Testis (tissue), 3 donors: ENCODE results near the gene ALDH1A2. TPM values are rescaled to one million over a fixed set of nuclear protein-coding genes. Genes with fewer than 3 reads are reported as not detected.

Source experiments
- DNase-seq: peaks from one replicate; pipeline ENCODE4 v3.0.0-alpha.2; 2019
- H3K27ac ChIP-seq, 2 donors: fragments of 200-600 bp; sonication (generic); one replicate each; pipeline ENCODE4 v1.5.1; 2019
- H3K27me3 ChIP-seq: fragments of 200-600 bp; sonication (generic); one replicate; pipeline ENCODE4 v1.5.1; 2019
- H3K36me3 ChIP-seq: fragments of 200-600 bp; sonication (generic); one replicate; pipeline ENCODE4 v1.5.1; 2017; ENCODE audit warnings: low read depth; ENCODE audit errors: missing control alignments
- H3K4me1 ChIP-seq: fragments of 200-600 bp; sonication (generic); one replicate; pipeline ENCODE4 v1.5.1; 2019
- H3K4me3 ChIP-seq, 2 donors: fragments of 200-600 bp; sonication (generic); one replicate each; pipeline ENCODE4 v1.5.1; 2017 to 2019
- H3K9me3 ChIP-seq: fragments of 200-600 bp; sonication (generic); one replicate; pipeline ENCODE4 v1.5.1; 2017
- CTCF ChIP-seq, 3 experiments: fragments of 450-650 bp in 2 of 3; fragments of 200-600 bp in 1 of 3; sonication (generic) in 1 of 3; IDR thresholded peaks; one replicate each; pipeline ENCODE4 v1.5.1; 2016 to 2019; ENCODE audit warnings: antibody characterized with exemption in 3 of 3, mild to moderate bottlenecking in 2 of 3, moderate library complexity in 1 of 3
- POLR2A ChIP-seq: fragments of 450-650 bp; IDR thresholded peaks from one replicate; pipeline ENCODE4 v1.6.1; 2017; ENCODE audit warnings: antibody characterized with exemption, mild to moderate bottlenecking, moderate library complexity
- WGBS, 2 donors: methylation state at CpG; one replicate each; pipeline ENCODE4 v1.1.5; 2018; 5-methylcytosine and 5-hydroxymethylcytosine counted together
- intact Hi-C: fragments of 100-400 bp; cut with DNase I; formaldehyde crosslinking; loops from one replicate; pipeline ENCODE4 v1.15.1; 2023; ENCODE audit warnings: low total_unique reads
- polyA plus RNA-seq: library from polyadenylated mRNA; stranded (reverse); fragments of 350-450 nt; fragmentation: Illumina TruSeq; extraction: RNeasy Lipid Tissue Mini Kit (QIAGEN cat#74804); gene quantifications from one replicate; pipeline ENCODE4 v1.2.3, GENCODE V29; 2014; ENCODE audit warnings: low read depth, low replicate concordance; ENCODE audit not compliant: insufficient read depth
- total RNA-seq, 2 donors: library from RNA; depleted of rRNA; stranded (reverse); fragments of >200 nt; gene quantifications; one replicate each; pipeline ENCODE4 v1.2.3, GENCODE V29; 2016

The ALDH1A2 gene
- total and polyA plus RNA-seq, 3 donors from 2014 or later = 71.2 to 210 (median 91.2) TPM

- intact Hi-C loops = no loop called here
- 79 to 81% methylated on average over 2 of the region's 2 CpGs for WGBS, 2 donors
- no peak overlapping the region for H3K27ac ChIP-seq
Observed at GRCh38 chr15:57945616-57946015, 119.9 kb downstream of the ALDH1A2 start.

GRCh38 chr15:57943754-57944420, 121.6 kb downstream of the ALDH1A2 start:
- H3K27ac ChIP-seq = no peak overlapping the region
- intact Hi-C loops = no loop called here
- no peak overlapping the region for H3K4me3 ChIP-seq
- no peaks in the 10 kb centered on the region for H3K27me3 ChIP-seq
- H3K9me3 ChIP-seq = no peaks in the 10 kb centered on the region
- H3K36me3 ChIP-seq = no peaks in the 10 kb centered on the region
- DNase-seq = no peak
- WGBS, 2 donors = 98 to 100% methylated on average over 3 of the region's 3 CpGs
- H3K4me1 ChIP-seq = peaks cover 7% of the 10 kb centered on the region
- TF ChIP-seq CTCF (IDR thresholded peaks at IDR 0.05) (no peak), POLR2A (no peak)

More at GRCh38 chr15:57945616-57946015, 119.9 kb downstream of the ALDH1A2 start:
- Histone ChIP-seq H3K36me3 (no peaks in the 10 kb centered on the region), H3K4me1 (peaks cover 7% of the 10 kb centered on the region), H3K4me3 (no peak overlapping the region), H3K27me3 (no peaks in the 10 kb centered on the region), H3K9me3 (no peaks in the 10 kb centered on the region)
- TF ChIP-seq POLR2A (no peak), CTCF (IDR thresholded peaks at IDR 0.05) (no peak)
- DNase-seq = no peak

GRCh38 chr15:57943171-57943570, 122.3 kb downstream of the ALDH1A2 start:
- no peak for DNase-seq
- Histone ChIP-seq H3K4me1 (peaks cover 7% of the 10 kb centered on the region), H3K27ac (no peak overlapping the region), H3K36me3 (no peaks in the 10 kb centered on the region), H3K4me3 (no peak overlapping the region), H3K9me3 (no peaks in the 10 kb centered on the region), H3K27me3 (no peaks in the 10 kb centered on the region)
- TF ChIP-seq CTCF (IDR thresholded peaks at IDR 0.05) (no peak), POLR2A (no peak)
- intact Hi-C loops = no loop called here
- WGBS, 2 donors = 89 to 95% methylated on average over 5 of the region's 5 CpGs

GRCh38 chr15:57941816-57942215, 123.7 kb downstream of the ALDH1A2 start:
- no peaks in the 10 kb centered on the region for H3K9me3 ChIP-seq
- H3K27me3 ChIP-seq = no peaks in the 10 kb centered on the region
- H3K36me3 ChIP-seq = no peaks in the 10 kb centered on the region
- H3K4me3 ChIP-seq = no peak overlapping the region
- H3K27ac ChIP-seq = no peak overlapping the region
- no peak for TF ChIP-seq POLR2A
- TF ChIP-seq CTCF (IDR thresholded peaks at IDR 0.05) = no peak
- DNase-seq = no peak
- 100% methylated on average over 1 of the region's 1 CpG for WGBS, 2 donors
- no peaks in the 10 kb centered on the region for H3K4me1 ChIP-seq
- intact Hi-C loops = no loop called here

GRCh38 chr15:57932348-57932747, 133.2 kb downstream of the ALDH1A2 start:
- no peak for TF ChIP-seq POLR2A
- no peak for TF ChIP-seq CTCF (IDR thresholded peaks at IDR 0.05)

More at GRCh38 chr15:57932348-57932747, 133.2 kb downstream of the ALDH1A2 start:
- Histone ChIP-seq H3K36me3 (no peaks in the 10 kb centered on the region), H3K4me1 (no peaks in the 10 kb centered on the region), H3K27me3 (no peaks in the 10 kb centered on the region), H3K27ac (no peak overlapping the region), H3K4me3 (no peak overlapping the region), H3K9me3 (no peaks in the 10 kb centered on the region)
- no peak for DNase-seq
- intact Hi-C loops = no loop called here
- WGBS, 2 donors = 88 to 96% methylated on average over 2 of the region's 2 CpGs
